ENCODE measurements around the gene GIMAP5.
"Not testable (repeated sequence)": the region's sequence is repeated elsewhere in the genome, so short reads cannot be mapped to it uniquely, and the experiment has no call there.

The GIMAP5 gene

GRCh38 chr7:150744041-150744656 is 6.9 kb downstream of the GIMAP5 start:
- TF ChIP-seq POLR2A (IDR thresholded peaks at IDR 0.05; ENCODE audit: low read depth, low read length): no peak
- DNase-seq (ENCODE audit: insufficient read length, low spot score) (no peak), FAIRE-seq (no peak)

DNA sequence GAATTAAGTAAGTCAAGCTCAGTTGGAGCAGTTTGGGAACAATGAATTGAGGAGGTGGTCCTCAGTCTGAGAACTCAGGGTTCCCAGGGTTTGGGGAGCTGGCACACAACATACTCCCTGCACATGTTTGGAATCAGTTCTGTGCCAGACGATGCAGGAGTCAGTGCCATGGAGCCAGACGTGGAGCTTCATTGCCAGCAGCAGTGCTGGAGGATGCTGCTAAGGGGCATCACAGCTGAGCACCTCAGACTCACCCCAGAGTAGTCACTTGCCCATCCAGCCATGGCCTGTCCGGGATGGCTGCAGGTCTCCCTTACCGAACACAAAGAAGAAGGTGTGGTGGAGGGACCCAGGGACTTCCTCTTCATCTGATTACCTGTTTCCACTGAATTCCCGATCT is 7.9 kb downstream of the GIMAP5 start:
- no peak for FAIRE-seq
- DNase-seq (ENCODE audit: insufficient read length, low spot score): no peak

DNA sequence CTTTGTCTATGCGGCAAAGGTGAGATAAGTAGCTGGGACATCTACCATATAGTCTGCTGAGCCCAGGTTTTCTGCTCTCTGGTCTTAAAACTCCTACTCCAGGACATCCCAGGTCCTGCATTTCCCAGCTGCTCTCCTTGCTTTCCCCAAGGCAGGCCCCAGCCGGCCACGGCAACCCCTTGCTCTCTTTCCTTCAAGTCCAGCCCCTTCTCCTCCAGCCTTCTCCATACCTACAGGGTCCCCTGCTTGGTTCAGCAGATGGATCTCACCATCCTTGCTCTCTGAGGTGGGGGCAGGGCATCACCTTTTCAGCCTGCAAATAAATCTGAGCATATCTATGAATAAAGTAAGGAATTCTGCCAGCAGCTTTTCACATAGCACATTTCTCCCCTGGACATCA is 8.7 kb downstream of the GIMAP5 start:
- DNase-seq (ENCODE audit: insufficient read length, low spot score) (no peak), FAIRE-seq (no peak)
- TF ChIP-seq POLR2A (IDR thresholded peaks at IDR 0.05; ENCODE audit: low read depth, low read length): no peak

More for the DNA sequence above, 7.9 kb downstream of the GIMAP5 start:
- no peak for TF ChIP-seq POLR2A (IDR thresholded peaks at IDR 0.05; ENCODE audit: low read depth, low read length)

DNA sequence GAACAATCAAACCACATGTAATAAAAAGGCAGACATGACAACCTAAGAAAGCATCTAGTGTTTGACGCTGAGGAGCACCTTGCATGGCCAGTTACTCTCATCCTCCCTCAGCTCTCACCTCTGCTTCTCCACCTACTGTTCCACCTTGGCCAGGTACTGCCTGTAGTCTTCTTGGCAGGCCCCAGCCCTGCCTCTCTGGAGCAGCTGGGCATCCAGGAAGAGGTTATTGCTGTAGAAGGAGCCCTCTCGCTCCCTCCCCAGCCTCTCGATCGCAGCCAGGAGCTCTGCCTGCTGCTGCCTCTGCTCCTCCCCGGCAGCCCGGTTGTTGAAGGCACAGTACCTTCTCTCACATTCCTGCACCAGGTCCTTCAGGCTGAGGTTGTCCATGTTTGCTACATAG is 9.7 kb downstream of the GIMAP5 start:
- DNase-seq (ENCODE audit: insufficient read length, low spot score) (no peak), FAIRE-seq (no peak)
- no peak for TF ChIP-seq POLR2A (IDR thresholded peaks at IDR 0.05; ENCODE audit: low read depth, low read length)

GRCh38 chr7:150748376-150748775 is 11.2 kb downstream of the GIMAP5 start:
- FAIRE-seq: no peak
- DNase-seq (ENCODE audit: insufficient read length, low spot score): no peak
- no peak for TF ChIP-seq POLR2A (IDR thresholded peaks at IDR 0.05; ENCODE audit: low read depth, low read length)

GRCh38 chr7:150751702-150752101 is 14.5 kb downstream of the GIMAP5 start:
- TF ChIP-seq POLR2A (IDR thresholded peaks at IDR 0.05; ENCODE audit: low read depth, low read length): no peak
- FAIRE-seq: no peak
- DNase-seq (ENCODE audit: insufficient read length, low spot score): no peak

- FAIRE-seq (no peak), DNase-seq (ENCODE audit: insufficient read length, low spot score) (no peak)
- TF ChIP-seq POLR2A (IDR thresholded peaks at IDR 0.05; ENCODE audit: low read depth, low read length): no peak
Observed at GRCh38 chr7:150753239-150753638, 16.0 kb downstream of the GIMAP5 start.

DNA sequence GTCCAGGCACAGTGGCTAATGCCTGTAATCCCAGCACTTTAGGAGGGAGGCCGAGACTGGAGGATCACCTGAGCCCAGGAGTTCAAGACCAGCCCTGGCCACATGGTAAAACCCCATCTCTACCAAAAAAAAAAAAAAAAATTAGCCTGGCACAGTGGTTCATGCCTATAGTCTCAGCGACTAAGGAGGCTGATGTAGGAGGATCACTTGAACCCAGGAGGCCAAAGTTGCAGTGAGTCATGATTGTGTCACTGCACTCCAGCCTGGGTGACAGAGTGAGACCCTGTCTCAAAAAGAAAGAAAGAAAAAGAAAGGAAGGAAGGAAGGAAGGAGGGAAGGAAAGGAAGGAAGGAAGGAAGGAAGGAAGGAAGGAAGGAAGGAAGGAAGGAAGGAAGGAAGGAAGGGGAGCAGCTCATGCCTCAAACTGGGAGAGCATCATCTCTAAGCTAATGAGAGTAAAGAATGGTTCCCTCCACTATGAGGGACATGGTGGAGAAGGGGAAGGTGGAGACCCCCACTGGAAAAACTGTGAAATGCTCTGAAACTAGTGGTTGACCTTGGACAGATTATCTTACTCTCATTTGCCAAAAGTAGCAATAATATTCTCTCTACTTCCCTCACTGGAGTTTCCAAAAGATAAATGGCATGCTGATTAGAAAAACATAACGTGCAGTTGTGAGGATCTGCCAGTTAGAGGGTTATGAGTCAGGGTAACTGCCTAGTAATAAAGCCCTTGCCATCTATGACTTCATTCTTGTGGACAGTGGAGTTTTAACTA is 16.8 kb downstream of the GIMAP5 start:
- FAIRE-seq (no peak), DNase-seq (ENCODE audit: insufficient read length, low spot score) (no peak)
- no peak for TF ChIP-seq POLR2A (IDR thresholded peaks at IDR 0.05; ENCODE audit: low read depth, low read length)

- TF ChIP-seq POLR2A (IDR thresholded peaks at IDR 0.05; ENCODE audit: low read depth, low read length): no peak
- FAIRE-seq (no peak), DNase-seq (ENCODE audit: insufficient read length, low spot score) (no peak)
Observed at GRCh38 chr7:150754951-150755350, 17.7 kb downstream of the GIMAP5 start.

- no peak for FAIRE-seq
- no peak for DNase-seq (ENCODE audit: insufficient read length, low spot score)
- TF ChIP-seq POLR2A (IDR thresholded peaks at IDR 0.05; ENCODE audit: low read depth, low read length): no peak
Observed at GRCh38 chr7:150755473-150756099, 18.4 kb downstream of the GIMAP5 start.

DNA sequence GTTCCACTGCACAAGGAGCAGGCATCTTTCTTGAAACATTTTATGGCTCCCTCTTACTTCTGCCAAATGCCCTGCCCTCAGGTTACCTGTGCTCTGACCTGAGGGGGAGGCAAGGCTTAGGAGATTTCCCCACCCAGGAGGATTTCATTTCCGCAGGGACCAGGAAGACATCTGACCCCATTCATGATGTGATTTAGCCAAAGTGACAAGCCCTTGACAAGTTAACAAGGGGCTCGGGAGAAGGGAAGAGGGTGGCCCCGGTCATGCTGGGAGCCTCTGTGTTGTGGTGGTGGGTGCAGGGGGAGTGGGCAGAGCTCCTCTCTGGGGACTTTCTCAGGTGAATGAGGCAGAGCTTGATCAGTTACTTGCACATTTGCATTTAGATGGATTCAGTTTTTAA is 18.9 kb downstream of the GIMAP5 start:
- FAIRE-seq (no peak), DNase-seq (ENCODE audit: insufficient read length, low spot score) (no peak)
- no peak for TF ChIP-seq POLR2A (IDR thresholded peaks at IDR 0.05; ENCODE audit: low read depth, low read length)

GRCh38 chr7:150756858-150757257 is 19.6 kb downstream of the GIMAP5 start:
- no peak for TF ChIP-seq POLR2A (IDR thresholded peaks at IDR 0.05; ENCODE audit: low read depth, low read length)
- no peak for DNase-seq (ENCODE audit: insufficient read length, low spot score)
- no peak for FAIRE-seq

DNA sequence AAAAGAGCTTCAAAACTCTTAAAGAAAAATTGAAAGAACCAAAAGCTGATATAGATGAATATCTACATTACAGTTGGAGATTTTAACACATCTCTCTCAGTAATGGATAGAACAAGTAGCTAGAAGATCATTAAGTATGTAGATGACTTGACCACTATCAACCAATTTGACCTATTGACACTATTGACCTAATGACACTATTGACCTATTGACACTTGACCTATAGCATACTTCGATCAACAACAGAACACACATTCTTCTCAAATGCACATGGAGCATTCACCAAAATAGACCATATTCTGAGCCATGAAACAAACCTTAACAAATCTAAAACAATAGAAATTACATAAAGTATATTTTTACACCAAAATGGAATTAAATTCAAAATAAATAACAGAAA is 22.3 kb downstream of the GIMAP5 start:
- FAIRE-seq: no peak
- no peak for DNase-seq (ENCODE audit: insufficient read length, low spot score)
- TF ChIP-seq POLR2A (IDR thresholded peaks at IDR 0.05; ENCODE audit: low read depth, low read length): no peak

DNA sequence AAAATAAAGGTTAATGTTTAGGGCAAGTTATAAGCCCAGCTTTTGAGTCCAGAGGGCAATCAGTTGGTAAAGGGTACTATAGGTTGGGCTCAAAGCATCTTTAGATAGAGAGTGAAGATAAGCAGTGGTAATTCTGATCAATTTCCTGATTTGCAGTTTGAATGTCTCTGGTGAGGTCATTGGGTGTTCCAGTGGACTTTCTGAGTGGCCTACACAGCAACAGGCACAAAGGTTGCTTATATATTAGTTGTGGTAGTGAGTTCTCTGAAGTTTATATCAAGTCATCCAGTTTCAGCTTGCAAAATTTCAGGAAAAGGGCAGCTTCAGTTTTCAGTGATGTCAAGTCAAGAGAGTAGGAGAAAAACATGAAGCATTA is 29.1 kb downstream of the GIMAP5 start:
- no peak for TF ChIP-seq POLR2A (IDR thresholded peaks at IDR 0.05; ENCODE audit: low read depth, low read length)
- DNase-seq (ENCODE audit: insufficient read length, low spot score): no peak
- FAIRE-seq: no peak

GRCh38 chr7:150769768-150770167 is 32.5 kb downstream of the GIMAP5 start:
- no peak for FAIRE-seq
- no peak for TF ChIP-seq POLR2A (IDR thresholded peaks at IDR 0.05; ENCODE audit: low read depth, low read length)
- no peak for DNase-seq (ENCODE audit: insufficient read length, low spot score)

- not testable (repeated sequence) for DNase-seq (ENCODE audit: insufficient read length, low spot score); FAIRE-seq
Observed at GRCh38 chr7:150774131-150774530, 36.9 kb downstream of the GIMAP5 start.

Measured in H54 (cell line).